Lower leg skin (tissue), 4 donors: ENCODE data around the gene INPP5B. TPM values are rescaled to one million over a fixed set of nuclear protein-coding genes. Genes with fewer than 3 reads are reported as not detected.

ENCODE experiments used
- DNase-seq, 2 donors: peaks; one replicate each; pipeline ENCODE4 v3.0.0-alpha.2; 2019; ENCODE audit warnings: low spot score in 2 of 2
- H3K4me3 ChIP-seq: fragments of 200-600 bp; sonication (generic); 2 replicates; pipeline ENCODE4 v1.5.1; 2017; ENCODE audit warnings: mild to moderate bottlenecking, low read depth; ENCODE audit not compliant: poor library complexity, severe bottlenecking
- POLR2A ChIP-seq, 2 donors: fragments of 450-650 bp; IDR thresholded peaks; one replicate each; pipeline ENCODE4 v1.6.1; 2016 to 2017; ENCODE audit warnings: antibody characterized with exemption in 2 of 2, mild to moderate bottlenecking in 1 of 2, moderate library complexity in 1 of 2
- WGBS, 2 donors: methylation state at CpG; one replicate each; pipeline ENCODE4 v1.1.5; 2018; 5-methylcytosine and 5-hydroxymethylcytosine counted together
- intact Hi-C: fragments of 100-400 bp; cut with DNase I; formaldehyde crosslinking; loops from one replicate; pipeline ENCODE4 v1.15.0; 2023; ENCODE audit warnings: low total_unique reads
- total RNA-seq, 4 donors: library from RNA; depleted of rRNA; stranded (reverse); fragments of >200 nt; gene quantifications; one replicate each; pipeline ENCODE4 v1.1.0, GENCODE V29; 2016
- TF ChIP-seq, protein P1 (sequence below), 3 donors: fragments of 450-650 bp; IDR thresholded peaks; one replicate each; pipeline ENCODE4 v1.5.1; 2016; ENCODE audit warnings: antibody characterized with exemption in 3 of 3, mild to moderate bottlenecking in 3 of 3, moderate library complexity in 2 of 3

The INPP5B gene
- total RNA-seq, 4 donors from 2014 or later: 12.9 to 23.3 (median 18.7) TPM

DNA sequence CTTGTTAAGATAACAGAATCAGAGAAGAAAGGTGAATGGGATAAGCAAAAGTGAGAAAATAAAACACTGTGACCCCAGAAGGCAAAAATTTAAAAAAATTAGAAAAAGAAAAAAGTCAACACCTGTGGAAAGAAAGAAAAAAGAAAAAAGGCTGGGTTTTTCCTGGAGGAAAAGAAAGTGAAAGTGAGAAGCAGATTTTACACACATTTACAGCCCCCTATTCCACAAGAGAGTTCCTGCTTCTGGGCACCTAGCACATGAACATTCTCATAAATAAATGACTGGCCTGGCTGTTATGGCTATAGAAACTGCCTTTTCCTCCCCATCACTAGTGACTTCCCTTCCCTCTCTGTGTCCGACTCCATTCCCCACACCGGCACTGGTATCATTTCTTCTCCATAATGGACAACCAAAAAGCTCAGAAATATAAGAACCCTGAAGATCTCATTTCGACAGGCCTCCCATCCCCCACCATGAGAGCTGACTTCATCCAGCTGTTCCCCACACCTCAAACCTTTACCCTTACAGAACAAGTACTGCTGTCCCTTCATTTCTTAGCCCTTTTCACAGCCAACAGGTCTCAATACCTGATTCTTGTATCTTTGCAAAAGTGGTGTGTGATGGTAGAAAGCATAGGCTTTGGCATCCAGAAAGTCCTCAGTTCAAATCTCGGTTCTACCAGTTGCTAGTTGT lies 100.1 kb downstream of the INPP5B start:
- DNase-seq: no peak
- WGBS, 2 donors: 80 to 87% methylated on average over 4 of the region's 4 CpGs
- H3K4me3 ChIP-seq: no peak overlapping the region
- TF ChIP-seq, protein P1, sequence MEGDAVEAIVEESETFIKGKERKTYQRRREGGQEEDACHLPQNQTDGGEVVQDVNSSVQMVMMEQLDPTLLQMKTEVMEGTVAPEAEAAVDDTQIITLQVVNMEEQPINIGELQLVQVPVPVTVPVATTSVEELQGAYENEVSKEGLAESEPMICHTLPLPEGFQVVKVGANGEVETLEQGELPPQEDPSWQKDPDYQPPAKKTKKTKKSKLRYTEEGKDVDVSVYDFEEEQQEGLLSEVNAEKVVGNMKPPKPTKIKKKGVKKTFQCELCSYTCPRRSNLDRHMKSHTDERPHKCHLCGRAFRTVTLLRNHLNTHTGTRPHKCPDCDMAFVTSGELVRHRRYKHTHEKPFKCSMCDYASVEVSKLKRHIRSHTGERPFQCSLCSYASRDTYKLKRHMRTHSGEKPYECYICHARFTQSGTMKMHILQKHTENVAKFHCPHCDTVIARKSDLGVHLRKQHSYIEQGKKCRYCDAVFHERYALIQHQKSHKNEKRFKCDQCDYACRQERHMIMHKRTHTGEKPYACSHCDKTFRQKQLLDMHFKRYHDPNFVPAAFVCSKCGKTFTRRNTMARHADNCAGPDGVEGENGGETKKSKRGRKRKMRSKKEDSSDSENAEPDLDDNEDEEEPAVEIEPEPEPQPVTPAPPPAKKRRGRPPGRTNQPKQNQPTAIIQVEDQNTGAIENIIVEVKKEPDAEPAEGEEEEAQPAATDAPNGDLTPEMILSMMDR (IDR thresholded peaks at IDR 0.05): no peak
- no peak for TF ChIP-seq POLR2A (IDR thresholded peaks at IDR 0.05)
- intact Hi-C loops: loop anchor here (10.0 kb wide), 1 partner anchor 1878 kb away; no protein-coding TSS in a partner anchor

DNA sequence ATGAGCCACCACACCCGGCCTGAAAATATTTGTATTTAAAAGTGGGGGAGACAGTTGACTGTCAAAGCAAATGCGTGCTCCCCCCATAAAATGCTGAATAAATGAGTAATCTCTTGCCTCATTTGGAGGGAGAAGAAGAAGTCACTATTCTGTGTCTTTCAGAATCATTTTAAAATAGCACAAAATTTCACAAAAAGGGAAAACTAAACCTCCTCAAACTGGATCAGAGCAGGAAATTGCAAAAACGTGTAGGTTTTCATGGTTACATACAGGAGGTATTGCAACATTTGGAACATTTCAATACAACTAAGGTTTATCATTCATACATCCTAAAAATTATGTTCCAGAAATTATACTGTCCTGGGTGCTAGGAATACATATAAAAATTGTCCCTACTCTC lies 101.1 kb downstream of the INPP5B start:
- intact Hi-C loops: loop anchor here (10.0 kb wide), 1 partner anchor 1879 kb away; no protein-coding TSS in a partner anchor
- H3K4me3 ChIP-seq: no peak overlapping the region
- TF ChIP-seq, protein P1 (IDR thresholded peaks at IDR 0.05): no peak
- TF ChIP-seq POLR2A (IDR thresholded peaks at IDR 0.05): no peak
- no peak for DNase-seq
- 72 to 78% methylated on average over 3 of the region's 3 CpGs for WGBS, 2 donors

DNA sequence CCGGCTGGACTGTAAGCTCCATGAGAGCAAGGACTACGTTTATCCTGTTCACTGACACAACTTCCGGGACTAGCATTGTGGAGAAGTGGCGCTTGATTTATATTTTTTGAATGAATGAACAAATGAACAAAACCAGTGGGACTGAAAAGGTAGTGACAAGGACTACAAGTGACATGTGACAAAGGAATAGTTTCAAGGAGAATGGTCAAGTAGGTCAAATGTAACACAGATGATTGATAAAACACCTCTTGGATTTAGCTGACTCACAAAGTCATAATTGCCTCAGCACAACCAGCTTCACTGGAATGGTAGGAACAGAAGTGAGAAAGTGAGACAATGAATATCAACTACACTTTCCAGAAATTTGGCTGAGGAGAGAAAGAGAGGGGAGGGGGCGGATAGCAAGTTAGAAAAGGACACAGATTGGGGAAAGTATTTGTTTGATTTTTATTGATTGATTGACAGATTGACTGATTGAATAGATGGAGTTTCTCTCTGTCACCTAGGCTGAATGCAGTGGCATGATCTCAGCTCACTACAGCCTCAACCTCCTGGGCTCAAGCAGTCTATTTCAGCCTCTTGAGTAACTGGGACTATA lies 101.7 kb downstream of the INPP5B start:
- no peak overlapping the region for H3K4me3 ChIP-seq
- WGBS, 2 donors: 94 to 96% methylated on average over 5 of the region's 5 CpGs
- intact Hi-C loops: loop anchor here (10.0 kb wide), 1 partner anchor 1880 kb away; no protein-coding TSS in a partner anchor
- no peak for TF ChIP-seq POLR2A (IDR thresholded peaks at IDR 0.05)
- TF ChIP-seq, protein P1 (IDR thresholded peaks at IDR 0.05): no peak
- DNase-seq: no peak

DNA sequence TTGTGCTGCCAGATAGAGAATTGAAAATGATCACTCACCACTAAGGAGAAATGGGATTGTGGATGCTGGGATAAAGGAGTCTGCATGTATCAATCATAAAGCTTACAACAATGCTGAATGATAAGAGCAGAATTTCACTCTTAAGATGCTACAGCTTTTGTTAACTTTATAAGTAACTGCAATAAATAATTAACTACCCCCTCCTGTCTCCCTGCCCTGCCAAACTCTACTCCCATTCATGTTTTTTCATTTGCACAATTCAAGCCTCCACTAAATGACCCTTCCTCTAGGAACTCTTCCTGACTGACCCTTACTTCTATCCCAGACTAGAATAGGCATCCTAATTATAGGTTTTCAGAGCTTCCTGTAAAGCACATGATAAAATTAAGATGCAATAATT lies 102.3 kb downstream of the INPP5B start:
- no peak overlapping the region for H3K4me3 ChIP-seq
- TF ChIP-seq POLR2A (IDR thresholded peaks at IDR 0.05): no peak
- TF ChIP-seq, protein P1 (IDR thresholded peaks at IDR 0.05): no peak
- DNase-seq: no peak
- intact Hi-C loops: loop anchor here (10.0 kb wide), 1 partner anchor 1880 kb away; no protein-coding TSS in a partner anchor

DNA sequence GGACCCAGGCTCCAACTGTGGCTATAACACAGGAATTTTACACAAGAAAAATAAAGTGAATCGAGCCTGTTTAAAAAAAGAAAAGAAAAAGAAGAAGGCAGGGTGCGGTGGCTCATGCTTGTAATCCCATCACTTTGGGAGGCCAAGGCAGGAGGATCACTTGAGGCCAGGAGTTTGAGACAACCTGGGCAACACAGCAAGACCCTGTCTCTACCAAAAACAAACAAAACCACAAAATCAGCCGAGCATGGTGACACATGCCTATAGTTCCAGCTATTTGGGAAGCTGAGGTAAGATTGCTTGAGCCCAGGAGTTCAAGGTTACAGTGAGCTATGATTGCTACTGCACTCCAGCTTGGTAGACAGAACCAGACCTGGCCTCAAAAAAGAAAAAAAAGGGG lies 105.2 kb downstream of the INPP5B start:
- intact Hi-C loops: loop anchor here (10.0 kb wide), 1 partner anchor 1883 kb away; no protein-coding TSS in a partner anchor
- no peak overlapping the region for H3K4me3 ChIP-seq
- TF ChIP-seq POLR2A (IDR thresholded peaks at IDR 0.05): no peak
- TF ChIP-seq, protein P1 (IDR thresholded peaks at IDR 0.05): no peak
- DNase-seq: no peak
- 93 to 97% methylated on average over 3 of the region's 3 CpGs for WGBS, 2 donors
